Measurements from ENCODE around the gene OXER1. TPM values are rescaled to one million over a fixed set of nuclear protein-coding genes. Genes with fewer than 3 reads are reported as not detected.

OXER1 gene
- total and polyA plus RNA-seq, 4 donors = 2.2 to 8.1 (median 6.7) TPM

DNA sequence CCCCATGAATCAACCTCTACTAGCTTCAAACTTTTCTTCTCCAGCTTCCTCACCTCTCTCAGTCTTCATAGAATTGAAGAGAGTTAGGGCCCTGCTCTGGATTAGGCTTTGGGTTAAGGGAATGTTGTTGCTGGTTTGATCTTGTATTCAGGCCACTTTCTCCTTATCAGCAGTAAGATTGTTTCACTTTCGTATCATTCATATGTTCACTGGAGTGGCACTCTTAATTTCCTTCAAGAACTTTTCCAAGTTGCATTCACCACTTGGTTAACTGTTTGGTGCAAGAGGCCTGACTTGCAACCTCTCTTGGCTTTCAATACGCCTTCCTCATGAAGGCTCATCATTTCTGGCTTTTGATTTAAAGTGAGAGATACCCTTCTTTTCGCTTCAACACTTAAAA is 22.8 kb downstream of the OXER1 start:
- TF ChIP-seq, protein P1, sequence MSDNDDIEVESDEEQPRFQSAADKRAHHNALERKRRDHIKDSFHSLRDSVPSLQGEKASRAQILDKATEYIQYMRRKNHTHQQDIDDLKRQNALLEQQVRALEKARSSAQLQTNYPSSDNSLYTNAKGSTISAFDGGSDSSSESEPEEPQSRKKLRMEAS (IDR thresholded peaks at IDR 0.05) = no peak
- TF ChIP-seq RAD21 (IDR thresholded peaks at IDR 0.05) = no peak
- TF ChIP-seq FOXA1 (IDR thresholded peaks at IDR 0.05) = no peak
- no peak for TF ChIP-seq NR2F2 (IDR thresholded peaks at IDR 0.05)
- 86% methylated on average over 3 of the region's 3 CpGs for WGBS
- Histone ChIP-seq H3K4me1 (ENCODE audit: control insufficient read depth in 4 of 4, insufficient read depth in 4 of 4, low read length in 3 of 4) (no peaks in the 10 kb centered on the region), H3K27me3 (ENCODE audit: control insufficient read depth in 4 of 4, insufficient read depth in 4 of 4, low read length in 3 of 4) (no peaks in the 10 kb centered on the region), H3K36me3 (ENCODE audit: control insufficient read depth in 4 of 4, insufficient read depth in 3 of 4, low read depth in 1 of 4, low read length in 3 of 4) (peaks cover 0 to 4% (median under 1%) of the 10 kb centered on the region in 4 donors), H3K9me3 (ENCODE audit: control insufficient read depth in 4 of 4, low read length in 3 of 4) (no peaks in the 10 kb centered on the region), H3K27ac (ENCODE audit: low read depth in 1 of 2, low read length in 2 of 2) (no peak overlapping the region), H3K9ac (ENCODE audit: low read depth in 1 of 2, low read length in 2 of 2) (no peak overlapping the region), H3K4me3 (ENCODE audit: low read depth in 1 of 3, low read length in 3 of 3) (no peak overlapping the region)
- DNase-seq (ENCODE audit: low spot score) = no peak

DNA sequence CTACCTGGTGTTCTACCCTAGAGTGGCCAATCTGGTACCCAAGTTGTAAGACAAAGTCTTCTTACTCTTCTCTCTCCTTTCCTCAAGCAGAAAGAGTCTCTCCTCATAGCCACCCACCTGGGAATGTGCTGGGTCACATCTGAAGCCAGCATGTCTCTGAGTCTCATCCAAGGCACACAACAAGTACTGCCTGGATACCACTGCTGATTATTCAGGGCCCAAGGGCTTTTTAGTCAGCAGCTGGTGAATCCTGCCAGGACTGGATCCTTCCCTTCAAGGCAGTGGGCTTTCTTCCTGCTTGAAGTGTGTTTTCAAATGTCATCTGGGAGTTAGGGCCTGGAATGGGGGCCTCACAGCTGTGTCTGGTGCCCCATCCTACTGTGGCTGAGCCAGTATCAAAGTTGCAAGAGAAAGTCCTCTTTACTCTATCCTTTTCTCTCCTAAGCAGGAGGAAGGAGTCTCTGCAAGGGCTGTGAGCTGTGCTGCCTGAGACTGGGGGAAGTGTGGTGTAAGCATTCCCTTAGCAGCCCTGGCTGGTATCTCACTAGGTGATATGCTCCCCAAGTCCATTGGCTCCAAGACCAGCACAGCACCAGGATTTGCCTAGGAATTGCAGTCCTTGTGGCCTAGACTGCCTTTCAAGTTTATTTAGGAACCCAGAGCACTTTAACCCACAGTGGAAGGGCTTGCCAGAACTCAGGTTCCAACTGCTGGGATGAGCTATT is 27.2 kb downstream of the OXER1 start:
- H3K36me3 ChIP-seq (ENCODE audit: control insufficient read depth in 4 of 4, insufficient read depth in 3 of 4, low read depth in 1 of 4, low read length in 3 of 4) = peaks cover 0 to 4% (median 2%) of the 10 kb centered on the region in 4 donors
- H3K9ac ChIP-seq (ENCODE audit: low read depth in 1 of 2, low read length in 2 of 2) = no peak overlapping the region
- H3K27ac ChIP-seq (ENCODE audit: low read depth in 1 of 2, low read length in 2 of 2) = no peak overlapping the region
- H3K4me3 ChIP-seq (ENCODE audit: low read depth in 1 of 3, low read length in 3 of 3) = no peak overlapping the region
- H3K27me3 ChIP-seq (ENCODE audit: control insufficient read depth in 4 of 4, insufficient read depth in 4 of 4, low read length in 3 of 4) = no peaks in the 10 kb centered on the region
- TF ChIP-seq, protein P2, sequence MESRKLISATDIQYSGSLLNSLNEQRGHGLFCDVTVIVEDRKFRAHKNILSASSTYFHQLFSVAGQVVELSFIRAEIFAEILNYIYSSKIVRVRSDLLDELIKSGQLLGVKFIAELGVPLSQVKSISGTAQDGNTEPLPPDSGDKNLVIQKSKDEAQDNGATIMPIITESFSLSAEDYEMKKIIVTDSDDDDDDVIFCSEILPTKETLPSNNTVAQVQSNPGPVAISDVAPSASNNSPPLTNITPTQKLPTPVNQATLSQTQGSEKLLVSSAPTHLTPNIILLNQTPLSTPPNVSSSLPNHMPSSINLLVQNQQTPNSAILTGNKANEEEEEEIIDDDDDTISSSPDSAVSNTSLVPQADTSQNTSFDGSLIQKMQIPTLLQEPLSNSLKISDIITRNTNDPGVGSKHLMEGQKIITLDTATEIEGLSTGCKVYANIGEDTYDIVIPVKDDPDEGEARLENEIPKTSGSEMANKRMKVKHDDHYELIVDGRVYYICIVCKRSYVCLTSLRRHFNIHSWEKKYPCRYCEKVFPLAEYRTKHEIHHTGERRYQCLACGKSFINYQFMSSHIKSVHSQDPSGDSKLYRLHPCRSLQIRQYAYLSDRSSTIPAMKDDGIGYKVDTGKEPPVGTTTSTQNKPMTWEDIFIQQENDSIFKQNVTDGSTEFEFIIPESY (IDR thresholded peaks at IDR 0.05) = no peak
- no peak for TF ChIP-seq HNF4A (conservative IDR thresholded peaks at IDR 0.05)
- no peak for TF ChIP-seq JUND (IDR thresholded peaks at IDR 0.05)
- TF ChIP-seq, protein P3, sequence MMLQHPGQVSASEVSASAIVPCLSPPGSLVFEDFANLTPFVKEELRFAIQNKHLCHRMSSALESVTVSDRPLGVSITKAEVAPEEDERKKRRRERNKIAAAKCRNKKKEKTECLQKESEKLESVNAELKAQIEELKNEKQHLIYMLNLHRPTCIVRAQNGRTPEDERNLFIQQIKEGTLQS (IDR thresholded peaks at IDR 0.05) = no peak
- TF ChIP-seq FOXA2 (IDR thresholded peaks at IDR 0.05) = no peak
- TF ChIP-seq, protein P4, sequence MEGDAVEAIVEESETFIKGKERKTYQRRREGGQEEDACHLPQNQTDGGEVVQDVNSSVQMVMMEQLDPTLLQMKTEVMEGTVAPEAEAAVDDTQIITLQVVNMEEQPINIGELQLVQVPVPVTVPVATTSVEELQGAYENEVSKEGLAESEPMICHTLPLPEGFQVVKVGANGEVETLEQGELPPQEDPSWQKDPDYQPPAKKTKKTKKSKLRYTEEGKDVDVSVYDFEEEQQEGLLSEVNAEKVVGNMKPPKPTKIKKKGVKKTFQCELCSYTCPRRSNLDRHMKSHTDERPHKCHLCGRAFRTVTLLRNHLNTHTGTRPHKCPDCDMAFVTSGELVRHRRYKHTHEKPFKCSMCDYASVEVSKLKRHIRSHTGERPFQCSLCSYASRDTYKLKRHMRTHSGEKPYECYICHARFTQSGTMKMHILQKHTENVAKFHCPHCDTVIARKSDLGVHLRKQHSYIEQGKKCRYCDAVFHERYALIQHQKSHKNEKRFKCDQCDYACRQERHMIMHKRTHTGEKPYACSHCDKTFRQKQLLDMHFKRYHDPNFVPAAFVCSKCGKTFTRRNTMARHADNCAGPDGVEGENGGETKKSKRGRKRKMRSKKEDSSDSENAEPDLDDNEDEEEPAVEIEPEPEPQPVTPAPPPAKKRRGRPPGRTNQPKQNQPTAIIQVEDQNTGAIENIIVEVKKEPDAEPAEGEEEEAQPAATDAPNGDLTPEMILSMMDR (IDR thresholded peaks at IDR 0.05; ENCODE audit: low read depth, low read length, missing input control) = no peak
- no peak for TF ChIP-seq EGR1 (IDR thresholded peaks at IDR 0.05; ENCODE audit: low read depth in 2 of 2)
- TF ChIP-seq, protein P1 (IDR thresholded peaks at IDR 0.05) = no peak
- TF ChIP-seq, protein P5, sequence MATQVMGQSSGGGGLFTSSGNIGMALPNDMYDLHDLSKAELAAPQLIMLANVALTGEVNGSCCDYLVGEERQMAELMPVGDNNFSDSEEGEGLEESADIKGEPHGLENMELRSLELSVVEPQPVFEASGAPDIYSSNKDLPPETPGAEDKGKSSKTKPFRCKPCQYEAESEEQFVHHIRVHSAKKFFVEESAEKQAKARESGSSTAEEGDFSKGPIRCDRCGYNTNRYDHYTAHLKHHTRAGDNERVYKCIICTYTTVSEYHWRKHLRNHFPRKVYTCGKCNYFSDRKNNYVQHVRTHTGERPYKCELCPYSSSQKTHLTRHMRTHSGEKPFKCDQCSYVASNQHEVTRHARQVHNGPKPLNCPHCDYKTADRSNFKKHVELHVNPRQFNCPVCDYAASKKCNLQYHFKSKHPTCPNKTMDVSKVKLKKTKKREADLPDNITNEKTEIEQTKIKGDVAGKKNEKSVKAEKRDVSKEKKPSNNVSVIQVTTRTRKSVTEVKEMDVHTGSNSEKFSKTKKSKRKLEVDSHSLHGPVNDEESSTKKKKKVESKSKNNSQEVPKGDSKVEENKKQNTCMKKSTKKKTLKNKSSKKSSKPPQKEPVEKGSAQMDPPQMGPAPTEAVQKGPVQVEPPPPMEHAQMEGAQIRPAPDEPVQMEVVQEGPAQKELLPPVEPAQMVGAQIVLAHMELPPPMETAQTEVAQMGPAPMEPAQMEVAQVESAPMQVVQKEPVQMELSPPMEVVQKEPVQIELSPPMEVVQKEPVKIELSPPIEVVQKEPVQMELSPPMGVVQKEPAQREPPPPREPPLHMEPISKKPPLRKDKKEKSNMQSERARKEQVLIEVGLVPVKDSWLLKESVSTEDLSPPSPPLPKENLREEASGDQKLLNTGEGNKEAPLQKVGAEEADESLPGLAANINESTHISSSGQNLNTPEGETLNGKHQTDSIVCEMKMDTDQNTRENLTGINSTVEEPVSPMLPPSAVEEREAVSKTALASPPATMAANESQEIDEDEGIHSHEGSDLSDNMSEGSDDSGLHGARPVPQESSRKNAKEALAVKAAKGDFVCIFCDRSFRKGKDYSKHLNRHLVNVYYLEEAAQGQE (IDR thresholded peaks at IDR 0.05) = no peak
- TF ChIP-seq RAD21 (IDR thresholded peaks at IDR 0.05) = no peak
- TF ChIP-seq YY1 (IDR thresholded peaks at IDR 0.05) = no peak
- H3K9me3 ChIP-seq (ENCODE audit: control insufficient read depth in 4 of 4, low read length in 3 of 4) = no peaks in the 10 kb centered on the region
- no peak for DNase-seq (ENCODE audit: low spot score)
- peaks cover 0 to 2% (median 0%) of the 10 kb centered on the region in 4 donors for H3K4me1 ChIP-seq (ENCODE audit: control insufficient read depth in 4 of 4, insufficient read depth in 4 of 4, low read length in 3 of 4)

Data from liver (tissue), 9 donors.